ENCODE results near the gene ZNF786. TPM values are rescaled to one million over a fixed set of nuclear protein-coding genes. Genes with fewer than 3 reads are reported as not detected.

Gene ZNF786
- total RNA-seq, 1 experiment from 2014 or later: 8.5 TPM

Other genes starting within 250 kb of the ZNF786 start
- gene EZH2, start 206.4 kb downstream of the ZNF786 start, total RNA-seq (2021; ENCODE audit: unreplicated experiment): 55.2 TPM
- gene PDIA4, start 62.2 kb downstream of the ZNF786 start, total RNA-seq (2021; ENCODE audit: unreplicated experiment): 217 TPM
- 2.1 TPM for gene ZNF425, start 35.6 kb upstream of the ZNF786 start, total RNA-seq (2021; ENCODE audit: unreplicated experiment)
- gene ZNF398, start 56.7 kb upstream of the ZNF786 start, total RNA-seq (2021; ENCODE audit: unreplicated experiment): 14.1 TPM
- gene ZNF282, start 104.8 kb upstream of the ZNF786 start, total RNA-seq (2021; ENCODE audit: unreplicated experiment): 30.4 TPM
- gene ZNF212, start 148.9 kb upstream of the ZNF786 start, total RNA-seq (2021; ENCODE audit: unreplicated experiment): 13.7 TPM
- 12.5 TPM for gene ZNF783, start 171.5 kb upstream of the ZNF786 start, total RNA-seq (2021; ENCODE audit: unreplicated experiment)

Measured in HCT116 (cell line).